Measurements from ENCODE around the gene TIMM10.

DNA sequence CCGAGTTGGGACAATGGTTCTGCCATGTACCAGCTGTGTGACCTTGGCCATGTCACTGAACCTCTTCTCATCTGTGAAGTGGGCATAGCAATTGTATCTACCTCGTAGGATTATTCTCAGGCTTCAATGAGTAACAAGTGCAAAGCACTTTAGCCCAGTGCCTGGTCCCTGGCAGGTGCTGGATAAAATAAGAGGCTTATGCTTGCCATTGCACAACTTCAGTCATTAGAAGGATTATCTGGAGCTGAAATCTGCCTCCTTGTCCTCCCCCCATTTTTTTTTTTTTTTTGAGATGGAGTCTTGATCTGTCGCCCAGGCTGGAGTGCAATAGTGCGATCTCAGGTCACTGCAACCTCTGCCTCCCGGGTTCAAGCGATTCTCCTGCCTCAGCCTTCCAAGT lies 14.0 kb upstream of the TIMM10 start:
- TF ChIP-seq CTCF (IDR thresholded peaks at IDR 0.05; ENCODE audit: low read length) (no peak), EZH2 (IDR thresholded peaks at IDR 0.05; ENCODE audit: borderline replicate concordance, low read length) (no peak)
